Measurements from ENCODE around the gene IZUMO1.
"Not testable (repeated sequence)": the region's sequence is repeated elsewhere in the genome, so short reads cannot be mapped to it uniquely, and the experiment has no call there.

IZUMO1 gene

DNA sequence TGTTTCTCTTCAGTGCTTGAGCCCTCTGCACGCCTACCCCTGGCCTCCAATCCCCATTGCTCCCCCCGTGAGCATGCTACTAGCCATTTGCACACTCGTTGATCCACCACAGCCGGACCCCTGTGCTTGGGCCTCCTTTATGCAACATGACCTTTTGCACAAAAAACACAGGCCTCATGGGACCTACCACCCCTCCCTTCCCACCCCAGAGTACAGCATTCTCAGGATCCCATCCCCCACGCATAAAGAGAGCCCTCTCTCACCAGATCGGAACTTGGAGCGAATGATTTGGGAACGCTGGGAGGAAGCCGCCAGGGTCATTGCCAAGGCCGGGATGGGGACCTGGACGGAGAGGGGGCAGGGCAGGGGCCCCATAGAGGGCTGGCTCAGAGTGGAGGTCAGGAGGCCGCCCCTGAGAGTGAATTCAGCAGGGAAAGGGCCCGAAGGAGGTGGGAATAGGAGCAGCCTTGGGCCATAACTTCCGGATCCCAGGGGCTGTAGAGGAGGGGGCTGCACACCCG is 27.9 kb downstream of the IZUMO1 start:
- Histone ChIP-seq H3K4ac (ENCODE audit: low read depth, low read length) (no peak overlapping the region), H3K23ac (ENCODE audit: low read length) (no peak overlapping the region), H2BK12ac (ENCODE audit: low read length) (no peak overlapping the region), H2BK5ac (ENCODE audit: low read depth, low read length, poor library complexity) (no peak overlapping the region), H3K27ac (ENCODE audit: low read depth, low read length) (no peak overlapping the region), H3K9ac (ENCODE audit: low read length) (no peak overlapping the region), H2AFZ (ENCODE audit: insufficient read depth, low read length, poor library complexity) (no peak overlapping the region), H3K4me3 (ENCODE audit: low read depth, low read length) (no peak overlapping the region), H2BK120ac (ENCODE audit: insufficient read depth, low read length, poor library complexity) (no peak overlapping the region), H3K9me3 (ENCODE audit: insufficient read depth, low read depth, low read length) (no peaks in the 10 kb centered on the region), H3K18ac (ENCODE audit: low read length) (no peak overlapping the region), H4K12ac (ENCODE audit: low read depth, low read length) (no peak overlapping the region), H3K4me1 (ENCODE audit: control insufficient read depth in 1 of 2, insufficient read depth in 2 of 2, low read length in 2 of 2) (peaks cover 8 to 14% of the 10 kb centered on the region in 2 experiments), H3K79me2 (ENCODE audit: control insufficient read depth, insufficient read depth, low read length, poor library complexity) (peaks cover 4% of the 10 kb centered on the region), H3K36me3 (ENCODE audit: control insufficient read depth in 1 of 2, insufficient read depth in 2 of 2, low read length in 2 of 2) (no peaks in the 10 kb centered on the region), H4K8ac (ENCODE audit: low read depth, low read length) (no peak overlapping the region), H3K14ac (ENCODE audit: low read length) (no peak overlapping the region), H3K27me3 (ENCODE audit: insufficient read depth, low read length) (no peaks in the 10 kb centered on the region), H2AK5ac (ENCODE audit: low read length) (no peak overlapping the region), H3K4me2 (ENCODE audit: low read length) (no peak overlapping the region), H4K91ac (ENCODE audit: low read depth, low read length) (no peak overlapping the region), H3K79me1 (ENCODE audit: low read length) (peaks cover 8% of the 10 kb centered on the region)
- DNase-seq: no peak
- no CpG with 5 or more reads among the region's 15 CpGs for WGBS (ENCODE audit: extremely low coverage, insufficient coverage, insufficient read length)

DNA sequence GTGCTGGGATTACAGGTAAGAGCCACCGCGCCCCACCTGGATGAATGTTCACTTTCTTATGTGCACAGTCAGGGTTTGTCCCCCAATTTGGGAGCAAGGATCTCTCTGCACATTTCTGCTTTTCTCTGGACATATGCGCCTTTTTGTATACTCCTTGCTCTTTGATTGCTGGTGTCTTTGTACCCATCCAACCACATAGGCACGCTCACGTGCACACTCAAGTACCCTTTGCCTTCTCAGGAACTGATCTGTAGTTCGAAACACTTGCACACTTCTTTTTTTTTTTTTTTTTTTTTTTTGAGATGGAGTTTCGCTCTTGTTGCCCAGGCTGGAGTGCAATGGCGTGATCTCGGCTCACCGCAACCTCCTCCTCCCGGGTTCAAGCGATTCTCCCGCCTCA is 28.6 kb downstream of the IZUMO1 start:
- H4K12ac ChIP-seq (ENCODE audit: low read depth, low read length); H3K4me2 ChIP-seq (ENCODE audit: low read length); DNase-seq; H2AFZ ChIP-seq (ENCODE audit: insufficient read depth, low read length, poor library complexity); H2BK12ac ChIP-seq (ENCODE audit: low read length); H3K23ac ChIP-seq (ENCODE audit: low read length); H3K4ac ChIP-seq (ENCODE audit: low read depth, low read length); H4K91ac ChIP-seq (ENCODE audit: low read depth, low read length); H3K27me3 ChIP-seq (ENCODE audit: insufficient read depth, low read length); H3K9ac ChIP-seq (ENCODE audit: low read length); H2BK5ac ChIP-seq (ENCODE audit: low read depth, low read length, poor library complexity); H4K8ac ChIP-seq (ENCODE audit: low read depth, low read length); H3K79me2 ChIP-seq (ENCODE audit: control insufficient read depth, insufficient read depth, low read length, poor library complexity); H3K27ac ChIP-seq (ENCODE audit: low read depth, low read length); H3K4me3 ChIP-seq (ENCODE audit: low read depth, low read length); H3K36me3 ChIP-seq (ENCODE audit: control insufficient read depth in 1 of 2, insufficient read depth in 2 of 2, low read length in 2 of 2); H3K14ac ChIP-seq (ENCODE audit: low read length); H2AK5ac ChIP-seq (ENCODE audit: low read length); H2BK120ac ChIP-seq (ENCODE audit: insufficient read depth, low read length, poor library complexity); H3K9me3 ChIP-seq (ENCODE audit: insufficient read depth, low read depth, low read length); H3K79me1 ChIP-seq (ENCODE audit: low read length); H3K18ac ChIP-seq (ENCODE audit: low read length): not testable (repeated sequence)
- H3K4me1 ChIP-seq (ENCODE audit: control insufficient read depth in 1 of 2, insufficient read depth in 2 of 2, low read length in 2 of 2): peaks cover 12 to 19% of the 10 kb centered on the region in 2 experiments
- WGBS (ENCODE audit: extremely low coverage, insufficient coverage, insufficient read length): no CpG with 5 or more reads among the region's 13 CpGs

DNA sequence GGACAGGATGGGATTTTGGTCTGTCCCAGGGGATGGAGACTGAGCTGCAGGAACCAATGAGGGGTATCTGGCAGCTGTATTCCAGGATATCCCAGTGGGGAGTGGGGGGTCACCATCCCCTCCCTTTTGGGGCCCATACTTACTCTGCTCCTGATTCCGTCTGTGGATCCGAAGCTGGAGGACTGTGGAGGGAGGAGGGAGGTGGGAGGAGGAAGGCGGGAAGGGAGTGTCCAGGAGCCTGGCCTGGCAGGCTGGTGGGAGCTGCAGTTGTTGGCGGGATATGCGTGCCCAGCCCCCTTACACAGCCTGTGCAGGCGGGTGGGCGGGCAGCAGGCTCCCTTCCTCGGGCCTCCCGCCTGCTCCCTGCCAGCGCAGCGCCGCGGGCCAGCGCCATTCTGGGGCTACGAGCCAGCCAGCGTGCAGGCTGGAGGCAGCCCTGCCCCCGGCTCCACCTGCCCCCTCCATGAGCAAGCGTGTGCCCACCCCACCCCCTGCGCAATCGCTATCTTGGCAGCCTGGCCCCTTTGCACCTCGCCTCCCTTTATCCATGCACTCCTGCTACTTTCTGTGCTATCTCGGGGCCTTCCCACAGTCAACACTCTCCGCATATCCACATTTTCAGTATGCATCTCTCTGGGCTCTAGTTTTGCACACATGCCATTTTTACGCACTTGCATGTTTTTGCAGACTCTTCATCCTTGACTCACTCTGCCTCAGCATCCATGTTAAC is 30.0 kb downstream of the IZUMO1 start:
- Histone ChIP-seq H3K27me3 (ENCODE audit: insufficient read depth, low read length) (no peaks in the 10 kb centered on the region), H3K14ac (ENCODE audit: low read length) (no peak overlapping the region), H3K79me1 (ENCODE audit: low read length) (peaks cover 10% of the 10 kb centered on the region), H4K91ac (ENCODE audit: low read depth, low read length) (no peak overlapping the region), H2AFZ (ENCODE audit: insufficient read depth, low read length, poor library complexity) (no peak overlapping the region), H3K18ac (ENCODE audit: low read length) (no peak overlapping the region), H3K4me2 (ENCODE audit: low read length) (peak overlapping the region; percentile 33), H3K4me3 (ENCODE audit: low read depth, low read length) (no peak overlapping the region), H3K9ac (ENCODE audit: low read length) (no peak overlapping the region), H2AK5ac (ENCODE audit: low read length) (no peak overlapping the region), H3K23ac (ENCODE audit: low read length) (no peak overlapping the region), H2BK120ac (ENCODE audit: insufficient read depth, low read length, poor library complexity) (no peak overlapping the region), H3K36me3 (ENCODE audit: control insufficient read depth in 1 of 2, insufficient read depth in 2 of 2, low read length in 2 of 2) (no peaks in the 10 kb centered on the region), H2BK5ac (ENCODE audit: low read depth, low read length, poor library complexity) (no peak overlapping the region), H3K4ac (ENCODE audit: low read depth, low read length) (no peak overlapping the region), H3K27ac (ENCODE audit: low read depth, low read length) (no peak overlapping the region), H4K8ac (ENCODE audit: low read depth, low read length) (no peak overlapping the region), H3K79me2 (ENCODE audit: control insufficient read depth, insufficient read depth, low read length, poor library complexity) (peaks cover 6% of the 10 kb centered on the region), H2BK12ac (ENCODE audit: low read length) (no peak overlapping the region), H3K4me1 (ENCODE audit: control insufficient read depth in 1 of 2, insufficient read depth in 2 of 2, low read length in 2 of 2) (peaks cover 16 to 22% of the 10 kb centered on the region in 2 experiments), H3K9me3 (ENCODE audit: insufficient read depth, low read depth, low read length) (no peaks in the 10 kb centered on the region), H4K12ac (ENCODE audit: low read depth, low read length) (no peak overlapping the region)
- WGBS (ENCODE audit: extremely low coverage, insufficient coverage, insufficient read length): no CpG with 5 or more reads among the region's 24 CpGs
- DNase-seq: no peak

DNA sequence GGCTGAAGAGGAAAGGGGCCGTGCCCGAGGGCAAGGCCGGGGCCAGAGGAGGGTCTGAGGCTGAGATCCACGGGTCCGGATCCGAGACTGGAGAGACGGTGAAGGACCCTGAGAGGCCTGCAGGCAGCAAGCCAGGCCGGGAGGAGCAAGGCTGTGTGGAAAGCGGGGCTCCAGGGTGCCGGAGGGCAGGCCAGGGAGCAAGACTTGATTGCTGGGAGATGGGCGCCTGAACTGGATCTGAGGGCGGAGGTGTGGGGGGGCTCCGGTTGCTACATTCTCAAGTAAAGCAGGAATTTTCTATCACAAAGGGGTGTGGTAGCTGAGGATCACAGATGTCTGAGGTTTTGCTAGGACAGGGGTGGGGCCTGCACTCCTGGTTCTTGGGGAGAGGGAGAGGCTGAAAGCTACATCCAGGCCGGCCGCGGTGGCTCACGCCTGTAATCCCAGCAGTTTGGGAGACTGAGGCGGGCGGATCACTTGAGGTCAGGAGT is 31.0 kb downstream of the IZUMO1 start:
- H3K23ac ChIP-seq (ENCODE audit: low read length): no peak overlapping the region
- H3K4me2 ChIP-seq (ENCODE audit: low read length): no peak overlapping the region
- H3K9ac ChIP-seq (ENCODE audit: low read length): no peak overlapping the region
- DNase-seq: no peak
- no peak overlapping the region for H2BK5ac ChIP-seq (ENCODE audit: low read depth, low read length, poor library complexity)
- peaks cover 13 to 20% of the 10 kb centered on the region in 2 experiments for H3K4me1 ChIP-seq (ENCODE audit: control insufficient read depth in 1 of 2, insufficient read depth in 2 of 2, low read length in 2 of 2)
- no peak overlapping the region for H3K4me3 ChIP-seq (ENCODE audit: low read depth, low read length)
- H2AFZ ChIP-seq (ENCODE audit: insufficient read depth, low read length, poor library complexity): no peak overlapping the region
- H3K27me3 ChIP-seq (ENCODE audit: insufficient read depth, low read length): no peaks in the 10 kb centered on the region
- H2AK5ac ChIP-seq (ENCODE audit: low read length): no peak overlapping the region
- peak overlapping the region; percentile 10 for H4K8ac ChIP-seq (ENCODE audit: low read depth, low read length)
- peaks cover 6% of the 10 kb centered on the region for H3K79me2 ChIP-seq (ENCODE audit: control insufficient read depth, insufficient read depth, low read length, poor library complexity)
- H3K14ac ChIP-seq (ENCODE audit: low read length): no peak overlapping the region
- no peak overlapping the region for H2BK120ac ChIP-seq (ENCODE audit: insufficient read depth, low read length, poor library complexity)
- no peak overlapping the region for H3K18ac ChIP-seq (ENCODE audit: low read length)
- no peaks in the 10 kb centered on the region for H3K36me3 ChIP-seq (ENCODE audit: control insufficient read depth in 1 of 2, insufficient read depth in 2 of 2, low read length in 2 of 2)
- H3K9me3 ChIP-seq (ENCODE audit: insufficient read depth, low read depth, low read length): peaks cover 2% of the 10 kb centered on the region
- no CpG with 5 or more reads among the region's 19 CpGs for WGBS (ENCODE audit: extremely low coverage, insufficient coverage, insufficient read length)
- no peak overlapping the region for H3K27ac ChIP-seq (ENCODE audit: low read depth, low read length)
- H3K4ac ChIP-seq (ENCODE audit: low read depth, low read length): no peak overlapping the region
- no peak overlapping the region for H2BK12ac ChIP-seq (ENCODE audit: low read length)
- peaks cover 8% of the 10 kb centered on the region for H3K79me1 ChIP-seq (ENCODE audit: low read length)
- no peak overlapping the region for H4K91ac ChIP-seq (ENCODE audit: low read depth, low read length)
- H4K12ac ChIP-seq (ENCODE audit: low read depth, low read length): peak overlapping the region; percentile 58

Measured in trophoblast cell (in vitro differentiated cells and primary cell).